Measurements from ENCODE around the gene LEKR1. TPM values are rescaled to one million over a fixed set of nuclear protein-coding genes. Genes with fewer than 3 reads are reported as not detected.
A peak's percentile ranks its signal among the peaks of the same experiment; 100 is the strongest.

Gene LEKR1
- total RNA-seq, 1 experiment from 2014 or later, result 0.90 TPM

- ChIA-PET POLR2A (ENCODE audit: low non-redundant PET) (no interaction called here), CTCF (no interaction called here)
- no TSS peak for BruUV-seq (replicated peaks)
- TF ChIP-seq EZH2 (IDR thresholded peaks at IDR 0.05; ENCODE audit: borderline replicate concordance, low read depth, low read length, poor library complexity, severe bottlenecking) (no peak), CTCF (conservative IDR thresholded peaks at IDR 0.05; ENCODE audit: low read depth, low read length) (no peak)
- no peak for DNase-seq (ENCODE audit: low spot score)
- Histone ChIP-seq H3K27ac (ENCODE audit: low read depth, low read length, poor library complexity, severe bottlenecking) (peak overlapping the region; percentile 13), H3K27me3 (replicated peaks; ENCODE audit: insufficient read depth, low read depth, low read length, poor library complexity) (no peaks in the 10 kb centered on the region), H3K36me3 (ENCODE audit: insufficient read depth, low read length, poor library complexity, severe bottlenecking) (no peaks in the 10 kb centered on the region), H3K4me1 (ENCODE audit: insufficient read depth, low read length, poor library complexity, severe bottlenecking) (peaks cover 30% of the 10 kb centered on the region), H3K4me3 (ENCODE audit: low read depth, low read length, poor library complexity, severe bottlenecking) (no peak overlapping the region), H3K9me3 (ENCODE audit: low read depth, low read length, poor library complexity, severe bottlenecking) (no peaks in the 10 kb centered on the region)
- intact Hi-C loops (cut with micrococcal nuclease; ENCODE audit: unreplicated experiment), result no loop called here
Observed at GRCh38 chr3:156843071-156843808, 17.1 kb downstream of the LEKR1 start.

- Histone ChIP-seq H3K27me3 (replicated peaks; ENCODE audit: insufficient read depth, low read depth, low read length, poor library complexity) (no peaks in the 10 kb centered on the region), H3K27ac (ENCODE audit: low read depth, low read length, poor library complexity, severe bottlenecking) (no peak overlapping the region), H3K9me3 (ENCODE audit: low read depth, low read length, poor library complexity, severe bottlenecking) (no peaks in the 10 kb centered on the region), H3K36me3 (ENCODE audit: insufficient read depth, low read length, poor library complexity, severe bottlenecking) (no peaks in the 10 kb centered on the region), H3K4me1 (ENCODE audit: insufficient read depth, low read length, poor library complexity, severe bottlenecking) (peaks cover 28% of the 10 kb centered on the region), H3K4me3 (ENCODE audit: low read depth, low read length, poor library complexity, severe bottlenecking) (no peak overlapping the region)
- no TSS peak for BruUV-seq (replicated peaks)
- TF ChIP-seq EZH2 (IDR thresholded peaks at IDR 0.05; ENCODE audit: borderline replicate concordance, low read depth, low read length, poor library complexity, severe bottlenecking) (no peak), CTCF (conservative IDR thresholded peaks at IDR 0.05; ENCODE audit: low read depth, low read length) (no peak)
- CTCF ChIA-PET, result no interaction called here
- DNase-seq (ENCODE audit: low spot score), result peak; percentile 10
- POLR2A ChIA-PET (ENCODE audit: low non-redundant PET), result no interaction called here
- intact Hi-C loops (cut with micrococcal nuclease; ENCODE audit: unreplicated experiment), result no loop called here
Observed at GRCh38 chr3:156847752-156848448, 21.7 kb downstream of the LEKR1 start.

GRCh38 chr3:156859578-156859977 lies 33.4 kb downstream of the LEKR1 start:
- DNase-seq (ENCODE audit: low spot score), result no peak
- Histone ChIP-seq H3K9me3 (ENCODE audit: low read depth, low read length, poor library complexity, severe bottlenecking) (no peaks in the 10 kb centered on the region), H3K27me3 (replicated peaks; ENCODE audit: insufficient read depth, low read depth, low read length, poor library complexity) (no peaks in the 10 kb centered on the region), H3K36me3 (ENCODE audit: insufficient read depth, low read length, poor library complexity, severe bottlenecking) (no peaks in the 10 kb centered on the region), H3K27ac (ENCODE audit: low read depth, low read length, poor library complexity, severe bottlenecking) (no peak overlapping the region), H3K4me1 (ENCODE audit: insufficient read depth, low read length, poor library complexity, severe bottlenecking) (no peaks in the 10 kb centered on the region), H3K4me3 (ENCODE audit: low read depth, low read length, poor library complexity, severe bottlenecking) (no peak overlapping the region)
- ChIA-PET CTCF (no interaction called here), POLR2A (ENCODE audit: low non-redundant PET) (no interaction called here)
- TF ChIP-seq EZH2 (IDR thresholded peaks at IDR 0.05; ENCODE audit: borderline replicate concordance, low read depth, low read length, poor library complexity, severe bottlenecking), result no peak
- no peak for TF ChIP-seq CTCF (conservative IDR thresholded peaks at IDR 0.05; ENCODE audit: low read depth, low read length)
- BruUV-seq (replicated peaks), result no TSS peak
- intact Hi-C loops (cut with micrococcal nuclease; ENCODE audit: unreplicated experiment), result no loop called here

Measured in A673 (cell line).